Cerebellar cortex (tissue), 1 donor: ENCODE measurements around the gene NABP2.

Experiments
- DNase-seq: peaks from one replicate; pipeline ENCODE4 v3.0.0-alpha.2; 2015; ENCODE audit warnings: low spot score

NABP2 gene

GRCh38 chr12:56278905-56279304 lies 54.8 kb downstream of the NABP2 start:
- no peak for DNase-seq
